T-helper 2 cell treated with Interferon-gamma antibody and Interleukin-4, amounts not matched to agents 5 μg/mL and 100 μg/mL, for 36 hours (primary cell): ENCODE data around the gene TRIM72.
"Not testable (repeated sequence)": the region's sequence is repeated elsewhere in the genome, so short reads cannot be mapped to it uniquely, and the experiment has no call there.

Source experiments
- DNase-seq: peaks from one replicate; pipeline ENCODE4 v3.0.0; 2021; ENCODE audit warnings: low spot score
- H3K27ac Mint-ChIP-seq: one replicate; pipeline ENCODE4 v1.8.0; 2021; ENCODE audit warnings: mild to moderate bottlenecking, mixed read lengths
- H3K27me3 Mint-ChIP-seq: one replicate; pipeline ENCODE4 v1.8.0; 2021; ENCODE audit warnings: low read depth, mixed read lengths
- H3K36me3 Mint-ChIP-seq: one replicate; pipeline ENCODE4 v1.8.0; 2021; ENCODE audit warnings: low read depth, mixed read lengths
- H3K4me1 Mint-ChIP-seq: one replicate; pipeline ENCODE4 v1.8.0; 2021; ENCODE audit warnings: low read depth, mixed read lengths
- H3K4me3 Mint-ChIP-seq: one replicate; pipeline ENCODE4 v1.8.0; 2022; ENCODE audit warnings: mild to moderate bottlenecking, moderate library complexity, mixed read lengths
- H3K9me3 Mint-ChIP-seq: one replicate; pipeline ENCODE4 v1.8.0; 2021; ENCODE audit warnings: mixed read lengths

The TRIM72 gene, protein sequence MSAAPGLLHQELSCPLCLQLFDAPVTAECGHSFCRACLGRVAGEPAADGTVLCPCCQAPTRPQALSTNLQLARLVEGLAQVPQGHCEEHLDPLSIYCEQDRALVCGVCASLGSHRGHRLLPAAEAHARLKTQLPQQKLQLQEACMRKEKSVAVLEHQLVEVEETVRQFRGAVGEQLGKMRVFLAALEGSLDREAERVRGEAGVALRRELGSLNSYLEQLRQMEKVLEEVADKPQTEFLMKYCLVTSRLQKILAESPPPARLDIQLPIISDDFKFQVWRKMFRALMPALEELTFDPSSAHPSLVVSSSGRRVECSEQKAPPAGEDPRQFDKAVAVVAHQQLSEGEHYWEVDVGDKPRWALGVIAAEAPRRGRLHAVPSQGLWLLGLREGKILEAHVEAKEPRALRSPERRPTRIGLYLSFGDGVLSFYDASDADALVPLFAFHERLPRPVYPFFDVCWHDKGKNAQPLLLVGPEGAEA

GRCh38 chr16:31213877-31214707 is at the start of gene TRIM72:
TRIM72 (plus strand) TSS chr16:31214119; CDS start chr16:31214739, 620 bp downstream.
- H3K27me3 Mint-ChIP-seq, result peaks cover 45% of the 10 kb centered on the region
- peaks cover 23% of the 10 kb centered on the region for H3K4me1 Mint-ChIP-seq
- H3K9me3 Mint-ChIP-seq, result no peaks in the 10 kb centered on the region
- H3K27ac Mint-ChIP-seq, result no peak within 1 kb of the TSS
- H3K36me3 Mint-ChIP-seq, result no peaks in the 10 kb centered on the region
- H3K4me3 Mint-ChIP-seq, result peak within 1 kb of the TSS; percentile 29
- DNase-seq, result no peak

- Mint-ChIP-seq H3K4me1 (peaks cover 3% of the 10 kb centered on the region), H3K4me3 (no peak overlapping the region), H3K36me3 (no peaks in the 10 kb centered on the region), H3K27me3 (peaks cover 3% of the 10 kb centered on the region), H3K27ac (no peak overlapping the region), H3K9me3 (no peaks in the 10 kb centered on the region)
- DNase-seq, result no peak
These were observed 46.6 kb upstream of the TRIM72 start for GRCh38 chr16:31167315-31167714.

DNA sequence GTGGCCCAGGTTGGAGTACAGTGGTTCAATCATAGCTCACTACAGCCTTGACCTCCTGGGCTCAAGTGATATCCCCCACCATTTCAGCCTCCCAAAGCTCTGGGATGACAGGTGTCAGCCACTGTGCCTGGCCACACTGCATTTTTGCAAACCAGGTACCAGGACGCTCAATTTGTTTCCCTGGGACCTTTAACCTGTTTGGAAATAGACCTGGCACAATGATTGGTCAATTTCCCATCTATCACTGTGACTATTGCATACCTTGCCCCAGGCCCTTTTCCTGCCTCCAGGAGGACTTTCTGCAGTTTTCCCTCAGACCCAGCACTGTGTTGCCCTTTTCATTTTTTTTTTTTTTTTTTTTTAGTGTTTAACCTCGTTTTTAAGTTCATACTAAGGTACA is 45.1 kb upstream of the TRIM72 start:
- DNase-seq, result no peak
- no peaks in the 10 kb centered on the region for H3K9me3 Mint-ChIP-seq
- no peak overlapping the region for H3K27ac Mint-ChIP-seq
- H3K36me3 Mint-ChIP-seq, result no peaks in the 10 kb centered on the region
- H3K4me3 Mint-ChIP-seq, result no peak overlapping the region
- peaks cover 3% of the 10 kb centered on the region for H3K4me1 Mint-ChIP-seq
- no peaks in the 10 kb centered on the region for H3K27me3 Mint-ChIP-seq

DNA sequence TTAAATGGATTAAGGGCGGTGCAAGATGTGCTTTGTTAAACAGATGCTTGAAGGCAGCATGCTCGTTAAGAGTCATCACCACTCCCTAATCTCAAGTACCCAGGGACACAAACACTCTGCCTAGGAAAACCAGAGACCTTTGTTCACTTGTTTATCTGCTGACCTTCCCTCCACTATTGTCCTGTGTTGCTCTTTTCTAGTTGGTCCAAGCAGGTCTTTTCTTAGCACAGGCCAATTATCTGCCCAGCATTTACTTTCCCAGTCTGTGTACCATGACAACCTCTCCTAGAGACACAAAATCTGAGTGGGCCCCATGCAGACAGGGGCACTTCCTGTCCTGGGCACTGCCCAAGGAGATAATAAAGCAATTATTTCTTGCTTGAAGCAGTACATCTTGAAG is 43.9 kb upstream of the TRIM72 start:
- not testable (repeated sequence) for H3K27me3 Mint-ChIP-seq, H3K9me3 Mint-ChIP-seq, H3K36me3 Mint-ChIP-seq, H3K27ac Mint-ChIP-seq, DNase-seq, H3K4me1 Mint-ChIP-seq, H3K4me3 Mint-ChIP-seq

DNA sequence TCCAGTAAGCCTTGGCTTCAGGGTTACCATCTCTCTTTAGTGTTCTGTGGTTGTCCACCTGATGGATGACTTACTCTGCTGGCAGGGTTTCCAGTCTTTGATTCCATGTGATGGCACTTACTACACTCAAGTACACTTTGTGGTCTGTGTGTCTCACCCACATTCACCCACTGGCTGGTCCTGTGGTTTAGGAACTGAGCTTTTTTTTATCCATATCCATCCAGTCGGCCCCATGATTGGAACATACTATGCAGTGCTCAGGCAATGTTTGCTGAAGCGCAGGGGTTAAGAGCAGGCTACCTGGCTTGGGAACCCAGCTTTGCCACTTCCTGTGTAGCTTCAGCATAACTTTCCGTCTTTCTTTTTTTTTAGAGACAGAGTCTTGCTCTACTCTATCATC is 36.8 kb upstream of the TRIM72 start:
- Mint-ChIP-seq H3K36me3 (peaks cover 21% of the 10 kb centered on the region), H3K4me1 (peaks cover 25% of the 10 kb centered on the region), H3K27me3 (peaks cover 2% of the 10 kb centered on the region), H3K4me3 (peak overlapping the region; percentile 79), H3K27ac (peak overlapping the region; percentile 67), H3K9me3 (no peaks in the 10 kb centered on the region)
- DNase-seq, result peak; percentile 68

- no peaks in the 10 kb centered on the region for H3K9me3 Mint-ChIP-seq
- H3K4me1 Mint-ChIP-seq, result peaks cover 42% of the 10 kb centered on the region
- peak overlapping the region; percentile 96 for H3K4me3 Mint-ChIP-seq
- H3K36me3 Mint-ChIP-seq, result peaks cover 41% of the 10 kb centered on the region
- no peak for DNase-seq
- peaks cover 2% of the 10 kb centered on the region for H3K27me3 Mint-ChIP-seq
- peak overlapping the region; percentile 98 for H3K27ac Mint-ChIP-seq
These were observed 34.6 kb upstream of the TRIM72 start for GRCh38 chr16:31179219-31179746.

GRCh38 chr16:31179747-31180459 is 34.0 kb upstream of the TRIM72 start, which contains the start of gene FUS:
FUS (plus strand) TSS chr16:31180139; CDS start chr16:31180215, 76 bp downstream.
- peaks cover 46% of the 10 kb centered on the region for H3K4me1 Mint-ChIP-seq
- peaks cover 2% of the 10 kb centered on the region for H3K27me3 Mint-ChIP-seq
- H3K27ac Mint-ChIP-seq, result peak within 1 kb of the TSS; percentile 98
- H3K9me3 Mint-ChIP-seq, result no peaks in the 10 kb centered on the region
- DNase-seq, result peak; percentile 91
- peak within 1 kb of the TSS; percentile 96 for H3K4me3 Mint-ChIP-seq
- H3K36me3 Mint-ChIP-seq, result peaks cover 45% of the 10 kb centered on the region

DNA sequence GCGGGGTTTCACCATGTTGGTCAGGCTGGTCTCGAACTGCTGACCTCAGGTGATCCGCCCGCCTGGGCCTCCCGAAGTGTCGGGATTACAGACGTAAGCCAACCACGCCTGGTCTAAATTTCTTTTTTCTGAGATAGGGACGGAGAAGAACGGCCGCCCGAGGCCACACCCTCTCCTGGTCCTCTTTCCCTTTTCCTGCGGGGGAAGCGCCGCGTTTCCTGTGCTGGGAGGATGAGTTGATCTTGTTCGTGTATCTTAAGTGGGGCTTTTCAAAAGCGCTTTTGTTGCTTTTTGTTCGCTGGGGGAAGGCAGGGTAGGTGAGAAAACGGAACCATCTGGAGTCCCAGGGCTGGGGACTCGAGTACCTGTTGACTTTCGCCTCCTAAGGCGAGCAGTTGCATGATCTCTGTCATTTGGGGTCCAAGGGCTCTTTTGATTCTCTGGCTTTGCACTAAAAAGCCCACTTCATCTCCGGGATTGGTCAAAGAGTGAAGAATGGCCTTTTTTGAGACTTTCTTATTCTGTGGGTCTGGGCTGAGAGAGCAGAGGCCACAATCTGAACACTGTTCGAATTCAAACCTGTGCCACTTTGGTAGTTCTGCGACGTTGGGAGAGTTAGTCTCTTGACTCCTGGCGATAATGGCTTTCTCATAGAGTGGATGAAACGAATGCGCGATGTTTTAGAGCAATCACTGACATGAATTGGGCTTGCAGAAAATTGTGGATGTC is 32.7 kb upstream of the TRIM72 start:
- DNase-seq, result peak; percentile 46
- Mint-ChIP-seq H3K9me3 (no peaks in the 10 kb centered on the region), H3K36me3 (peaks cover 59% of the 10 kb centered on the region), H3K27me3 (peaks cover 2% of the 10 kb centered on the region), H3K27ac (peak overlapping the region; percentile 98), H3K4me1 (peaks cover 58% of the 10 kb centered on the region), H3K4me3 (peak overlapping the region; percentile 96)

GRCh38 chr16:31182391-31182790 is 31.5 kb upstream of the TRIM72 start:
- H3K36me3 Mint-ChIP-seq, result peaks cover 70% of the 10 kb centered on the region
- H3K4me1 Mint-ChIP-seq, result peaks cover 62% of the 10 kb centered on the region
- H3K27ac Mint-ChIP-seq, result peak overlapping the region; percentile 98
- peak overlapping the region; percentile 96 for H3K4me3 Mint-ChIP-seq
- no peak for DNase-seq
- no peaks in the 10 kb centered on the region for H3K9me3 Mint-ChIP-seq
- peaks cover 2% of the 10 kb centered on the region for H3K27me3 Mint-ChIP-seq

DNA sequence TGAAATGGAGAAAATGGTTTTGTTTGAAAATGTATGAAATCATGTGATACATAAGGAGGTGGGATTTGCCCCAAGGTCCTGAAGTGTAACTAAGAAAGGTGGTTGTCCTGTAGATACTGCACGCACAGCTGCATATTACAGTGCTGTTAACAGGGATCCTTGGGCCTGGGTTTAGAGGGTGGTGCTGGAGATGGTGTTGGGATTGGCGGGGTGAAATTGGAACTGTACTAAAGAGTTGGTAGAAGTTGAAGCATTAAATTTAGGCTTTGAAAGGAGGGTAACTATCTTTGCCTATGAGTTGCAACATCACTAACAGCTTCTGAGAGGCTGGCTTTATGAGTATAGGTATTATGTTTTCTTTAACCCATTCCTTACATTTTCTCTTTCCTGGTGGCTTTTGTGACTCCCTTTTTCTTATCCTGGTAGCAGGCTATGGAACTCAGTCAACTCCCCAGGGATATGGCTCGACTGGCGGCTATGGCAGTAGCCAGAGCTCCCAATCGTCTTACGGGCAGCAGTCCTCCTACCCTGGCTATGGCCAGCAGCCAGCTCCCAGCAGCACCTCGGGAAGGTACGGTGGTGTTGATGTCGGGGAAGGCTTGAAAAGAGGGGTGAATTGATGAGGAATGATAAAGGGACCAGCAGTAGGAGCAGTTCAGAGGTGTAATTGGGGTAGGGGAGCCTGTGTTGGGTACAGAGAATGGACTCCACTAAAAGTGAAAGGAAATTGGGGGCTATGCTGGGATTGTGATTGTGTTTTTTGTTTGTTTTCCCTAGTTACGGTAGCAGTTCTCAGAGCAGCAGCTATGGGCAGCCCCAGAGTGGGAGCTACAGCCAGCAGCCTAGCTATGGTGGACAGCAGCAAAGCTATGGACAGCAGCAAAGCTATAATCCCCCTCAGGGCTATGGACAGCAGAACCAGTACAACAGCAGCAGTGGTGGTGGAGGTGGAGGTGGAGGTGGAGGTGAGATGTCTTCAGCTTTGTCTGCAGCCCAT is 30.2 kb upstream of the TRIM72 start:
- peak overlapping the region; percentile 98 for H3K27ac Mint-ChIP-seq

GRCh38 chr16:31184888-31185287 is 29.0 kb upstream of the TRIM72 start:
- H3K36me3 Mint-ChIP-seq, result peaks cover 91% of the 10 kb centered on the region
- peaks cover 62% of the 10 kb centered on the region for H3K4me1 Mint-ChIP-seq
- peak overlapping the region; percentile 28 for H3K4me3 Mint-ChIP-seq
- peaks cover 1% of the 10 kb centered on the region for H3K27me3 Mint-ChIP-seq
- peak overlapping the region; percentile 67 for H3K27ac Mint-ChIP-seq
- DNase-seq, result no peak
- no peaks in the 10 kb centered on the region for H3K9me3 Mint-ChIP-seq

More for the DNA sequence above, 30.2 kb upstream of the TRIM72 start:
- H3K36me3 Mint-ChIP-seq, result peaks cover 80% of the 10 kb centered on the region
- no peak for DNase-seq
- peak overlapping the region; percentile 96 for H3K4me3 Mint-ChIP-seq
- no peaks in the 10 kb centered on the region for H3K9me3 Mint-ChIP-seq
- H3K4me1 Mint-ChIP-seq, result peaks cover 60% of the 10 kb centered on the region
- peaks cover 2% of the 10 kb centered on the region for H3K27me3 Mint-ChIP-seq

DNA sequence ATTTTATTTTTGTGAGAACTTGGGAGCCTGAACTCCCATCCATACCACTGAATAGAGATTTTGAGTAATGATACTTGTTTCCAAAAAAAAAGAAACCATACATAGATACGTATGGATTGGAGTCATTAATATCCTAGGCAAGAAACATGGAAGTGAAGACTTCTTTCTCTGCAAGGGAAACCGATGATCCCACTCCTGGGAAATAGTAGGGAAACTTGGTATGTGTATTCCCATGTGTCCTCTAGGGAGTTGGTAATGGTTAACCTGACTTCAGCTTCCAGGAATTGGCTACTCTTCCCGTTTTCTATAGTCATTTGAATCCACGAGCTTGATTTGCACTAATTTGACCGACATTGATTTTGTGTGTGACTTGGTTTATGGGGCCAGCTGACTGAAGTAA is 28.6 kb upstream of the TRIM72 start:
- H3K4me3 Mint-ChIP-seq, result peak overlapping the region; percentile 52
- H3K27me3 Mint-ChIP-seq, result no peaks in the 10 kb centered on the region
- no peak for DNase-seq
- peaks cover 95% of the 10 kb centered on the region for H3K36me3 Mint-ChIP-seq
- H3K9me3 Mint-ChIP-seq, result no peaks in the 10 kb centered on the region
- H3K27ac Mint-ChIP-seq, result no peak overlapping the region
- H3K4me1 Mint-ChIP-seq, result peaks cover 66% of the 10 kb centered on the region
